Measurements from ENCODE around the gene MMP24OS.

MMP24OS gene

DNA sequence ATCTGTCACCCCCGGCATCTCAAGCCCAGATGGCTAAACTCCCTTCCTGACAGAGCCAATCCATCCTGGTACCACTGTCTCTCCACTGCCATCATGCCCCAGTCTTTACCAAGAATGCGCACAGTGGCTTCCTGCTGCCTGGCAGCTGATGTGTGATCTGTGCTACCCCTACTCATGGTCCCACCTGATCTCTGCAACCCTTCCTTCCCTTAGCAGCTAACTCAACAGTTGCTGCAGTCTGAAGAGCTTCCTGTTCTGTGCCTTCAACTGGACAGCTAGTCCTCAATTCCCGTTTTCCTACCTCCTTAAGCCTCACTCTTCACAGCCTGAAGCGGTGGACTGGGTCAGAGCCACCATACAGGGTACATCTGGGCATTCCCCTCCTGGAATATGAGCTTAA is 21.9 kb upstream of the MMP24OS start:
- TF ChIP-seq, protein P1, sequence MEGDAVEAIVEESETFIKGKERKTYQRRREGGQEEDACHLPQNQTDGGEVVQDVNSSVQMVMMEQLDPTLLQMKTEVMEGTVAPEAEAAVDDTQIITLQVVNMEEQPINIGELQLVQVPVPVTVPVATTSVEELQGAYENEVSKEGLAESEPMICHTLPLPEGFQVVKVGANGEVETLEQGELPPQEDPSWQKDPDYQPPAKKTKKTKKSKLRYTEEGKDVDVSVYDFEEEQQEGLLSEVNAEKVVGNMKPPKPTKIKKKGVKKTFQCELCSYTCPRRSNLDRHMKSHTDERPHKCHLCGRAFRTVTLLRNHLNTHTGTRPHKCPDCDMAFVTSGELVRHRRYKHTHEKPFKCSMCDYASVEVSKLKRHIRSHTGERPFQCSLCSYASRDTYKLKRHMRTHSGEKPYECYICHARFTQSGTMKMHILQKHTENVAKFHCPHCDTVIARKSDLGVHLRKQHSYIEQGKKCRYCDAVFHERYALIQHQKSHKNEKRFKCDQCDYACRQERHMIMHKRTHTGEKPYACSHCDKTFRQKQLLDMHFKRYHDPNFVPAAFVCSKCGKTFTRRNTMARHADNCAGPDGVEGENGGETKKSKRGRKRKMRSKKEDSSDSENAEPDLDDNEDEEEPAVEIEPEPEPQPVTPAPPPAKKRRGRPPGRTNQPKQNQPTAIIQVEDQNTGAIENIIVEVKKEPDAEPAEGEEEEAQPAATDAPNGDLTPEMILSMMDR (conservative IDR thresholded peaks at IDR 0.05; ENCODE audit: low read length) = no peak
- DNase-seq (ENCODE audit: low read depth) = no peak
- H3K4me3 ChIP-seq (ENCODE audit: low read length) = no peak overlapping the region

DNA sequence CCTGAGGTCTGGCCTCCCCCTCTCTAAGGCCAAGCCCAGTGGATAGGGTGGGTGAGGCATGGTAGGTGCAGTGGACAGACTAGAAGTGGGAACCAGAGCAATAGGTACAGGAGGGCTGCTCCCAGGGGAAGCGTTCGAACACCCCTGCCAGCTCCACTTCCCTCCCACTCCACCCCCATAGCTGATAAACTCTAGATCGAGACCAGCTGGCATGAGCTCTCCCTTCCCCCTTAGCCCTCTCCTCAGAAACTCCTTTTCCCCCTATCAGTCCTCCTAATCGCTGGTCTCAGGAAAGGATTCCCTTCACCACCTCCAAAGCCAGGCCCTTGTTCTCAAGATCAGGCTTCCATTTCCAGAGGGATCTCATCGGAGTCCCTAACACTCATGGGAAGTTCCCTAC is 20.3 kb upstream of the MMP24OS start:
- no peak overlapping the region for H3K4me3 ChIP-seq (ENCODE audit: low read length)
- DNase-seq (ENCODE audit: low read depth) = no peak
- TF ChIP-seq, protein P1 (conservative IDR thresholded peaks at IDR 0.05; ENCODE audit: low read length) = no peak

DNA sequence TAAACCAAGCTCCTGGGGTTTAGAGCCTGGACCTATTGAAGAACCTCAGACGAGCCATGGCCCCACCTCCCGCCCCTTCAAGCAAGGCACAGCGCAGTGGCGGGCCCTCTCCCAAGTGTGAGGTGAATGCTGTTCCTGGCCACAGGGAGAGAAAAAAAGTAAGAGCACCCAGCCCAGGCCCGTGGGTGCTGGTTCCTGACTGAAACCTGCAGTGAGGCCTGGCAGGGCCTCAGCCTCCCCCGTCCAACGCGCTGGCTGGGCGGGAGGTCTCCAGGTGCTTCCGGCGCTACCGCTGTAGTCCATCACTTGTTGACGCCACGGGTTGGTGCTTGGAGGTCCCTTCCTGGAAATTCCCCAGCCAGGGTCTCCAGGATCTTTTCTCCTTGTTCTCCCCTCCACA is 19.8 kb upstream of the MMP24OS start:
- H3K4me3 ChIP-seq (ENCODE audit: low read length) = no peak overlapping the region
- TF ChIP-seq, protein P1 (conservative IDR thresholded peaks at IDR 0.05; ENCODE audit: low read length) = no peak
- DNase-seq (ENCODE audit: low read depth) = no peak

DNA sequence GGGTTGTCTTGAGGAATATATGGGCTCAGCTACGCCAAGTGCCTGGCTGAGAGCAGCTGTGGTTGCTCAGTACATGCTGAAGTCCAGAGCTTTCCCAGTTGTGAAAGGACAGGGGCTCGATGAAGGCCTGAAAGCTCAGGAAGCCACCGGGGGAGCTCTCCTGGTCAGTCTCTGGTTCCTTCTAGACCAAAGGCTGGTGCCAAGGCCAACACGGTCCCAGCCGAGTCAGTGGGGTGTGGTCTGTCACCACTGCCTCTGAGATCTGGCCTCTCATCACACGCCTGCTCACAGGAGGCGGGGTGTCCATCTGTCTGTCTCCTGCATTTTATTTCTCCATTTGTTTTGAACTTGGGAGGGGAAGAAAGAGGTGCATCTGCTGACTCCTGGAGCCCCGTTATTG is 19.2 kb upstream of the MMP24OS start:
- DNase-seq (ENCODE audit: low read depth) = no peak
- no peak overlapping the region for H3K4me3 ChIP-seq (ENCODE audit: low read length)
- TF ChIP-seq, protein P1 (conservative IDR thresholded peaks at IDR 0.05; ENCODE audit: low read length) = no peak

DNA sequence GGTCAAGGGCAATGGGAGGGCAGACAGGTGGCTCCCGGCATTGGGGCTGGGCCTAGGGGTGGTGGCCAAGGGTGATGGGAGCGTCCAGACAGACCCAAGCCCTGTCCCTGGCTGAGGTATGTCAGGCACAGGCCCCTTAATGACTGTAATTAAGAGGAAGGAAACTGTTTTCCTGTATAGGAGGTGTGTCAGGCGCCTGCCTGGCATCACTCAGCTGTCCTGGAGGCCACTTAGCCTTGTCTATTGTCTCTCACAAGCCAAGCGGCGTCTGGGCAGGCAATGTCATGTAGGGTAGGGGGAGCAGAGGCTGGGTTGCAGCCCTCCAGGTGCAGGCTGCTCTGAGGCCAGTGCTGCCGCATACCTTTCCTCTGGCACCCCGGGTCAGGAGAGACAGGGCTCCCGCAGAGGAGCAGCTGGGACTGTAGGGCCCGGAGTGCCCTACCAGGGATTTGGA is 18.2 kb upstream of the MMP24OS start:
- DNase-seq (ENCODE audit: low read depth) = no peak
- TF ChIP-seq, protein P1 (conservative IDR thresholded peaks at IDR 0.05; ENCODE audit: low read length) = no peak

DNA sequence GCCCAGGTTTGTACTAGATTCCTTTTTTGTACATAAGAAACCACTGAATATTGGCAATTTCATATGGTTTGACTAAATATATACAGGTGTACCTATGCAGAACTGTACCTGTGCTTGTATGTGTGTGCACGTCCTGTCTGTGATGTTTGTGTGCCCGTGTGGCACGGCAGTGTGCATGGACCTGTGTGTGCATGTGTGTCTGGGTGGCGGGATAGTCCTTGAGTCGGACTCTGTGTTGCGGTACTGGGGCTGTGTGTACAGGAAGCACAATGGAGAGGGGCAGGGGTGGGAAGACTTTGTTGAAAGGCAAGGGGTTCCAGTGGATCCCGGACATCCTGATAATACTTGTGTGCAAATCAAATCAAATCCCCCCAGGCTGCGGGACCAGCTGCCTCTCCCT is 17.8 kb upstream of the MMP24OS start:
- TF ChIP-seq, protein P1 (conservative IDR thresholded peaks at IDR 0.05; ENCODE audit: low read length) = no peak
- H3K4me3 ChIP-seq (ENCODE audit: low read length) = no peak overlapping the region
- no peak for DNase-seq (ENCODE audit: low read depth)

More for the DNA sequence above, 18.2 kb upstream of the MMP24OS start:
- H3K4me3 ChIP-seq (ENCODE audit: low read length) = no peak overlapping the region

DNA sequence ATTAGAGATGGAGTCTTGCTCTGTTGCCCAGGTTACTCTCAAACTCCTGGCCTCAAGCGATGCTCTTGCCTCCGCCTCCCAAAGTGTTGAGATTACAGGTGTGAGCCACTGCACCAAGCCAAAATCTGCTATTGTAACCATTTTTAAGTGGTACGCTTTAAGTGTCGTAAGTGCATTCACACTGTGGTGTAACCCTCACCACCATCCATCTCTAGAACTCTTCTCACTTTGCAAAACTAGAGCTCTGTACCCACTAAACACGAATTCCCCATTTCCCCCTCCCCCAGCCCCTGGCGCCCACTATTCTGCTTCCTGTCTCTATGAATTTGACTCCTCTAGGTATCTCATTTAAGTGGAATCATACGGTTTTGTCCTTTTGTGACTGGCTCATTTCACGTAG is 17.1 kb upstream of the MMP24OS start:
- DNase-seq (ENCODE audit: low read depth) = no peak
- TF ChIP-seq, protein P1 (conservative IDR thresholded peaks at IDR 0.05; ENCODE audit: low read length) = no peak
- H3K4me3 ChIP-seq (ENCODE audit: low read length) = no peak overlapping the region

Measured in AG10803 (cell line).